B cell (primary cell): Measurements from ENCODE around the gene UBA1. TPM values are rescaled to one million over a fixed set of nuclear protein-coding genes. Genes with fewer than 3 reads are reported as not detected.

ENCODE experiments used
- ATAC-seq: fragments of 200-7000 bp; cut with Tn5 transposase; one replicate; pipeline ENCODE4 v1.10.0; 2021; ENCODE audit warnings: low read depth, mild to moderate bottlenecking, moderate number of reproducible peaks, moderate library complexity
- CTCF ChIA-PET: fragments of 350-600 bp; sonication (Branson Sonifier 250); formaldehyde crosslinking; loops from one replicate; lab custom pipeline; 2021; ENCODE audit warnings: antibody characterized with exemption, inconsistent platforms; lab: Charles Lee
- POLR2A ChIA-PET: fragments of 350-600 bp; sonication (Branson Sonifier 250); formaldehyde crosslinking; loops from one replicate; lab custom pipeline; 2021; ENCODE audit warnings: antibody characterized with exemption; lab: Charles Lee
- DNase-seq: peaks from one replicate; pipeline ENCODE4 v3.0.0; 2013
- H2AFZ ChIP-seq: 2 replicates; pipeline ENCODE4 v1.6.1; 2012; ENCODE audit warnings: mild to moderate bottlenecking, low read depth, low read length; ENCODE audit not compliant: insufficient read depth, poor library complexity, severe bottlenecking
- H3K27ac ChIP-seq, 2 donors: 1 replicate in 1 of 2; 2 replicates in 1 of 2; pipeline ENCODE4 v1.5.1; 2012 to 2013; ENCODE audit warnings: low read length in 2 of 2, mild to moderate bottlenecking in 2 of 2, moderate library complexity in 1 of 2
- H3K27me3 ChIP-seq, 4 experiments: fragments of 200-600 bp in 1 of 4; sonication (generic) in 1 of 4; replicated peaks in 1 of 4; 1 replicate in 2 of 4; 2 replicates in 2 of 4; pipeline versions ENCODE4 v1.6.1 to v1.7.0; 2013 to 2016; ENCODE audit warnings: low read length in 3 of 4, mild to moderate bottlenecking in 2 of 4, mixed read lengths in 1 of 4, moderate library complexity in 1 of 4; ENCODE audit not compliant: insufficient read depth in 4 of 4, control insufficient read depth in 3 of 4; ENCODE audit errors: control extremely low read depth in 1 of 4
- H3K36me3 ChIP-seq, 2 experiments: replicated peaks in 1 of 2; 1 replicate in 1 of 2; 2 replicates in 1 of 2; pipeline versions ENCODE4 v1.6.1 to v1.7.1; 2013; ENCODE audit warnings: low read length in 1 of 2; ENCODE audit not compliant: insufficient read depth in 2 of 2, control insufficient read depth in 1 of 2; ENCODE audit errors: control extremely low read depth in 1 of 2, extremely low read depth in 1 of 2
- H3K4me1 ChIP-seq, 2 donors: fragments of 200-600 bp in 1 of 2; sonication (generic) in 1 of 2; 1 replicate in 1 of 2; 2 replicates in 1 of 2; pipeline versions ENCODE4 v1.5.1 to v1.6.1; 2013 to 2017; ENCODE audit warnings: low read length in 2 of 2; ENCODE audit not compliant: control insufficient read depth in 2 of 2, insufficient read depth in 2 of 2
- H3K4me2 ChIP-seq: replicated peaks from 2 replicates; pipeline ENCODE3; 2012; ENCODE audit warnings: mild to moderate bottlenecking, low read depth, low read length; ENCODE audit not compliant: poor library complexity, severe bottlenecking
- H3K4me3 ChIP-seq, 5 experiments: fragments of 200-600 bp in 1 of 5; sonication (generic) in 1 of 5; 1 replicate in 3 of 5; 2 replicates in 2 of 5; pipeline versions ENCODE4 v1.5.1 to v1.7.0; 2011 to 2016; ENCODE audit warnings: low read length in 4 of 5, mild to moderate bottlenecking in 4 of 5, low read depth in 2 of 5, control low read depth in 1 of 5, moderate library complexity in 1 of 5; ENCODE audit not compliant: insufficient read depth in 1 of 5; ENCODE audit errors: control extremely low read depth in 1 of 5, extremely low read depth in 1 of 5
- H3K79me2 ChIP-seq: fragments of 200-600 bp; sonication (generic); one replicate; pipeline ENCODE4 v1.6.0; 2016; ENCODE audit warnings: low read length; ENCODE audit not compliant: control insufficient read depth, insufficient read depth
- H3K9ac ChIP-seq: fragments of 200-600 bp; sonication (generic); 2 replicates; pipeline ENCODE4 v1.6.1; 2017; ENCODE audit warnings: mild to moderate bottlenecking, low read length, moderate library complexity
- H3K9me3 ChIP-seq, 3 donors: one replicate each; pipeline versions ENCODE4 v1.6.1 to v1.7.1; 2013; ENCODE audit warnings: low read length in 2 of 3; ENCODE audit not compliant: control insufficient read depth in 2 of 3, insufficient read depth in 1 of 3; ENCODE audit errors: control extremely low read depth in 1 of 3
- H4K20me1 ChIP-seq: 2 replicates; pipeline ENCODE4 v1.6.0; 2012; ENCODE audit warnings: mild to moderate bottlenecking, low read length; ENCODE audit not compliant: insufficient read depth, control insufficient read depth, poor library complexity, severe bottlenecking
- H3K27ac Mint-ChIP-seq: one replicate; pipeline ENCODE4 v1.8.0; 2021; ENCODE audit warnings: mixed read lengths
- H3K27me3 Mint-ChIP-seq: one replicate; pipeline ENCODE4 v1.8.0; 2021; ENCODE audit warnings: mixed read lengths
- H3K4me1 Mint-ChIP-seq: one replicate; pipeline ENCODE4 v1.8.0; 2021; ENCODE audit warnings: mixed read lengths
- H3K4me3 Mint-ChIP-seq: one replicate; pipeline ENCODE4 v1.8.0; 2021; ENCODE audit warnings: mixed read lengths
- H3K9me3 Mint-ChIP-seq: one replicate; pipeline ENCODE4 v1.8.0; 2022; ENCODE audit warnings: mixed read lengths; ENCODE audit not compliant: insufficient read depth
- EZH2 ChIP-seq: IDR thresholded peaks from 2 replicates; pipeline ENCODE4 v1.6.1; 2012; ENCODE audit warnings: borderline replicate concordance, low read depth, mild to moderate bottlenecking, moderate library complexity, low read length; ENCODE audit not compliant: insufficient read depth, poor library complexity, severe bottlenecking
- WGBS: methylation state at CpG from one replicate; pipeline ENCODE4 v1.1.5; 2013; ENCODE audit warnings: missing lambda C conversion rate; ENCODE audit not compliant: insufficient coverage; 5-methylcytosine and 5-hydroxymethylcytosine counted together
- intact Hi-C: fragments of 100-400 bp; cut with micrococcal nuclease; formaldehyde crosslinking; loops from one replicate; pipeline ENCODE4 v1.10.0; 2022
- polyA plus RNA-seq: library from polyadenylated mRNA; depleted of rRNA; stranded (reverse); fragments of >200 nt; gene quantifications from 2 replicates; pipeline ENCODE4 v1.2.3, GENCODE V29; 2012
- total RNA-seq, 2 donors: library from RNA; stranded (reverse); fragments of 120-200 nt in 1 of 2; gene quantifications; 1 replicate in 1 of 2; 2 replicates in 1 of 2; pipeline versions ENCODE4 v1.2.3 to v1.2.4, GENCODE V29; 2013 to 2022
- TF ChIP-seq, protein P1 (sequence below): fragments of 200-600 bp; IDR thresholded peaks from one replicate; pipeline ENCODE4 v1.8.0; 2022; ENCODE audit warnings: antibody characterized with exemption, mild to moderate bottlenecking

UBA1 gene
- total and polyA plus RNA-seq, 2 donors (not counting 1 experiment from before 2014, with no cell fraction given): 166 to 211 TPM

DNA sequence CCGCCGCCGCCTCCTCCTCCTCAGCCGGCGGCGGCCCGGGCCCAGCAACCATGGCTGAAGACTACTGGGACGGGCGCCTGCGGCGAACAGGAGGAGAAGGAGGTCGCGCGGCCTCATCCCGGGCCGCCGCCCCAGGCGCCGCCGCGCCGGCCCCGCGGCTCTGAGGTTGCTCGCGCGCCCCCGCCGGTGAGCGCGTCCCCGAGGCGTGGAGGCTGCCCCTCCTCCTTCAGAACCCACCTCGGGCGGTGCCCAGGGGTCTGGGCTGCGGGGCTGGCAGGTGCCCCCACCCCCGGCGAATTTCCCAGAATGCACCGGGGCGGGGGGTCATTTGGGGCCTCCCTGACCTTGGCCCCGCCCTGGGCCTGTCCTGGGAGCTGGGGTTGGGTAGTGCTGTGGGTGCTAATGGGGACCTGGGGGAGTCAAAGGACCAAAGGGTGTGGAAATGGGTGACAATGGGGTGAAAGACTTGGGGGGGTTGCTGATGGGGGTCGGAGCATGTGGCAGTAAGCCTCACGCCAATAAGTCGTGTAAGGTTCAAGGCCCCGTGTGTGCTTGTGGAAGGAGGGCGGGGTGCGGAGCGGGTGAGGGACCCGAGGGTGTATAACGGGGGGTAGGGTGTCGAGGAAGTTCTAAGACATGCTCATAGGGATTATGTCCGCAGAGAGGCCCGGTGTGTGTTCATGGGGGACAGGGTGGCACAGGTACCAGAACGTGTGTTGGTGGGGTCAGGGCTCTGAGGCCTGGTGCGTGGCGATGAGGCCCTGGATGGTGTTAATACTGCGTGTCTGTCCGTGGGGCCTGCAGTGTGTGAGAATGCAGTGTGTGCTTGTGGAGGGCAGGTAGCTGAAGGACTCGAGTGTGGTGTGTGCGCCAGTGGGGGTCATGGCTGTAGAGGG lies 25.5 kb downstream of the UBA1 start:
- Histone ChIP-seq H3K36me3 (peaks cover 0 to 24% of the 10 kb centered on the region in 2 experiments), H3K27me3 (no peaks in the 10 kb centered on the region), H2AFZ (peak overlapping the region; percentile 59), H4K20me1 (peaks cover 36% of the 10 kb centered on the region), H3K4me3 (peak overlapping the region; percentile 12 to 81 (median 71)), H3K4me1 (peaks cover 26 to 27% of the 10 kb centered on the region in 2 donors), H3K79me2 (peaks cover 29% of the 10 kb centered on the region), H3K4me2 (peak overlapping the region; percentile 96), H3K27ac (peak overlapping the region; percentile 94 to 99), H3K9me3 (no peaks in the 10 kb centered on the region), H3K9ac (peak overlapping the region; percentile 71)
- intact Hi-C loops: loop anchor here (1.0 to 10.0 kb wide), 5 partner anchors 14 to 1696 kb away; partner anchors contain the start of genes PIM2, SLC35A2, SLC9A7 and USP11
- DNase-seq: peak; percentile 24
- peaks cover 39% of the 10 kb centered on the region for H3K4me1 Mint-ChIP-seq
- ChIA-PET CTCF (no interaction called here), POLR2A (interaction anchor here (0.6 to 1.0 kb wide), 3 partner anchors 74 to 1739 kb away, joined by 3 to 4 read pairs (median 3); partner anchors contain the start of gene RBM10)
- ATAC-seq: no peak
- TF ChIP-seq, protein P1, sequence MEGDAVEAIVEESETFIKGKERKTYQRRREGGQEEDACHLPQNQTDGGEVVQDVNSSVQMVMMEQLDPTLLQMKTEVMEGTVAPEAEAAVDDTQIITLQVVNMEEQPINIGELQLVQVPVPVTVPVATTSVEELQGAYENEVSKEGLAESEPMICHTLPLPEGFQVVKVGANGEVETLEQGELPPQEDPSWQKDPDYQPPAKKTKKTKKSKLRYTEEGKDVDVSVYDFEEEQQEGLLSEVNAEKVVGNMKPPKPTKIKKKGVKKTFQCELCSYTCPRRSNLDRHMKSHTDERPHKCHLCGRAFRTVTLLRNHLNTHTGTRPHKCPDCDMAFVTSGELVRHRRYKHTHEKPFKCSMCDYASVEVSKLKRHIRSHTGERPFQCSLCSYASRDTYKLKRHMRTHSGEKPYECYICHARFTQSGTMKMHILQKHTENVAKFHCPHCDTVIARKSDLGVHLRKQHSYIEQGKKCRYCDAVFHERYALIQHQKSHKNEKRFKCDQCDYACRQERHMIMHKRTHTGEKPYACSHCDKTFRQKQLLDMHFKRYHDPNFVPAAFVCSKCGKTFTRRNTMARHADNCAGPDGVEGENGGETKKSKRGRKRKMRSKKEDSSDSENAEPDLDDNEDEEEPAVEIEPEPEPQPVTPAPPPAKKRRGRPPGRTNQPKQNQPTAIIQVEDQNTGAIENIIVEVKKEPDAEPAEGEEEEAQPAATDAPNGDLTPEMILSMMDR: no peak
- TF ChIP-seq EZH2: no peak
- H3K9me3 Mint-ChIP-seq: no peaks in the 10 kb centered on the region
- peak overlapping the region; percentile 100 for H3K27ac Mint-ChIP-seq
- H3K27me3 Mint-ChIP-seq: no peaks in the 10 kb centered on the region
- H3K4me3 Mint-ChIP-seq: peak overlapping the region; percentile 96
- 2% methylated on average over 42 of the region's 60 CpGs for WGBS

DNA sequence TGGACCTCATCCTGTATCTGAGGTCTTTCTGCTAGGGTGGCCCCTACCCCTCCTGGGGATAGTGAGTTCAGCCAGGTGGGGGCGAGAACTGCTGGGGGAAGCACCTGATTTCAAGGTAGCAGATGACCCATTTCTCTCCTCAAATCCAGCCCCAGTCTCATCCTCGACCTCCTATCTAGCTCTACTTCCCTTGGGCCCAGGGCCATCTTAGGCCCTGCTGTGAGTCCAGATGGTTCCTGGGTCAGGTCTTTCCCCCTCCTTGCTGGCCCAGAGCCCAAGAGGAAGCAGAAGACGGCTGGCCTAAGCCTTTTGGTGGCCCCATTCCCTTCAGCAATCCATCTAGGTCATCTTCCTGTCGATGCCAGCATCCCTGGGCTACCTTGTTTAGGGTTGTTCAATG lies 28.1 kb downstream of the UBA1 start:
- intact Hi-C loops: no loop called here
- ATAC-seq: no peak
- Histone ChIP-seq H3K9me3 (no peaks in the 10 kb centered on the region), H3K79me2 (peaks cover 29% of the 10 kb centered on the region), H3K4me2 (no peak overlapping the region), H3K9ac (no peak overlapping the region), H3K27ac (no peak overlapping the region), H3K4me1 (peaks cover 26 to 27% of the 10 kb centered on the region in 2 donors), H2AFZ (no peak overlapping the region), H3K4me3 (no peak overlapping the region), H3K36me3 (peaks cover 0 to 34% of the 10 kb centered on the region in 2 experiments), H3K27me3 (no peaks in the 10 kb centered on the region), H4K20me1 (peaks cover 37% of the 10 kb centered on the region)
- no CpG with 5 or more reads among the region's 4 CpGs for WGBS
- H3K27ac Mint-ChIP-seq: no peak overlapping the region
- no peak overlapping the region for H3K4me3 Mint-ChIP-seq
- H3K27me3 Mint-ChIP-seq: no peaks in the 10 kb centered on the region
- POLR2A ChIA-PET: no interaction called here
- TF ChIP-seq, protein P1: no peak
- DNase-seq: no peak
- no peaks in the 10 kb centered on the region for H3K9me3 Mint-ChIP-seq
- CTCF ChIA-PET: no interaction called here
- H3K4me1 Mint-ChIP-seq: peaks cover 35% of the 10 kb centered on the region
